ENCODE measurements around the gene ISYNA1.

The ISYNA1 gene

GRCh38 chr19:18437491-18438330 is at the start of gene ISYNA1:
ISYNA1 (minus strand) TSS chr19:18438133; CDS start chr19:18437979, 154 bp downstream.
- CTCF ChIA-PET = no interaction called here
- TF ChIP-seq TARDBP (IDR thresholded peaks at IDR 0.05) (peak; percentile 43; the same call in 1 of the 2 replicates), SUZ12 (IDR thresholded peaks at IDR 0.05) (no peak), ELF4 (IDR thresholded peaks at IDR 0.05) (no peak), SP1 (IDR thresholded peaks at IDR 0.05) (no peak), NFRKB (IDR thresholded peaks at IDR 0.05) (no peak), LEF1 (IDR thresholded peaks at IDR 0.05; ENCODE audit: borderline replicate concordance) (no peak), ZNF384 (IDR thresholded peaks at IDR 0.05) (no peak), BHLHE40 (IDR thresholded peaks at IDR 0.05; ENCODE audit: borderline replicate concordance) (no peak), L3MBTL2 (conservative IDR thresholded peaks at IDR 0.05) (peak; percentile 75), FOXA1 (IDR thresholded peaks at IDR 0.05) (no peak), HDGF (IDR thresholded peaks at IDR 0.05; ENCODE audit: borderline replicate concordance) (no peak)
- peak; percentile 69 for DNase-seq (ENCODE audit: extremely low spot score)
- POLR2A ChIA-PET = no interaction called here

- ChIA-PET POLR2A (no interaction called here), CTCF (interaction anchor here (1.5 to 1.8 kb wide), 2 partner anchors 24 to 34 kb away, joined by 5 read pairs; no protein-coding TSS in a partner anchor)
- DNase-seq (ENCODE audit: extremely low spot score) = no peak
- TF ChIP-seq FOXA1 (IDR thresholded peaks at IDR 0.05) (no peak), ARNT (IDR thresholded peaks at IDR 0.05) (no peak), SP1 (IDR thresholded peaks at IDR 0.05) (no peak), L3MBTL2 (conservative IDR thresholded peaks at IDR 0.05) (no peak), SUZ12 (IDR thresholded peaks at IDR 0.05) (no peak), FOXM1 (IDR thresholded peaks at IDR 0.05; ENCODE audit: borderline replicate concordance) (no peak), NFRKB (IDR thresholded peaks at IDR 0.05) (no peak), BHLHE40 (IDR thresholded peaks at IDR 0.05; ENCODE audit: borderline replicate concordance) (no peak), ELF4 (IDR thresholded peaks at IDR 0.05) (no peak), FOXK2 (IDR thresholded peaks at IDR 0.05) (no peak), CTBP1 (IDR thresholded peaks at IDR 0.05; ENCODE audit: borderline replicate concordance) (no peak), LEF1 (IDR thresholded peaks at IDR 0.05; ENCODE audit: borderline replicate concordance) (no peak), PKNOX1 (IDR thresholded peaks at IDR 0.05) (no peak), TARDBP (IDR thresholded peaks at IDR 0.05) (no peak), HDGF (IDR thresholded peaks at IDR 0.05; ENCODE audit: borderline replicate concordance) (no peak), ZNF384 (IDR thresholded peaks at IDR 0.05) (no peak)
Observed at GRCh38 chr19:18486746-18487145, 48.8 kb upstream of the ISYNA1 start.

GRCh38 chr19:18484992-18485391 is 47.1 kb upstream of the ISYNA1 start:
- DNase-seq (ENCODE audit: extremely low spot score) = no peak
- no peak for TF ChIP-seq FOXK2 (IDR thresholded peaks at IDR 0.05)
- no peak for TF ChIP-seq SP1 (IDR thresholded peaks at IDR 0.05)
- TF ChIP-seq CTBP1 (IDR thresholded peaks at IDR 0.05; ENCODE audit: borderline replicate concordance) = no peak
- TF ChIP-seq TARDBP (IDR thresholded peaks at IDR 0.05) = no peak
- no peak for TF ChIP-seq NFRKB (IDR thresholded peaks at IDR 0.05)
- no peak for TF ChIP-seq FOXA1 (IDR thresholded peaks at IDR 0.05)
- TF ChIP-seq L3MBTL2 (conservative IDR thresholded peaks at IDR 0.05) = no peak
- no peak for TF ChIP-seq SUZ12 (IDR thresholded peaks at IDR 0.05)
- no peak for TF ChIP-seq LEF1 (IDR thresholded peaks at IDR 0.05; ENCODE audit: borderline replicate concordance)
- no peak for TF ChIP-seq ELF4 (IDR thresholded peaks at IDR 0.05)
- no peak for TF ChIP-seq HDGF (IDR thresholded peaks at IDR 0.05; ENCODE audit: borderline replicate concordance)
- no peak for TF ChIP-seq FOXM1 (IDR thresholded peaks at IDR 0.05; ENCODE audit: borderline replicate concordance)
- TF ChIP-seq PKNOX1 (IDR thresholded peaks at IDR 0.05) = no peak
- no peak for TF ChIP-seq BHLHE40 (IDR thresholded peaks at IDR 0.05; ENCODE audit: borderline replicate concordance)
- TF ChIP-seq ARNT (IDR thresholded peaks at IDR 0.05) = no peak
- no peak for TF ChIP-seq ZNF384 (IDR thresholded peaks at IDR 0.05)
- ChIA-PET POLR2A (interaction anchor here (1.0 kb wide), 1 partner anchor 103 kb away, joined by 3 read pairs; the partner anchor contains the start of gene REX1BD), CTCF (interaction anchor here (1.8 kb wide), 1 partner anchor 36 kb away, joined by 5 read pairs; no protein-coding TSS in a partner anchor)

- TF ChIP-seq TARDBP (IDR thresholded peaks at IDR 0.05) = no peak
- no peak for TF ChIP-seq LEF1 (IDR thresholded peaks at IDR 0.05; ENCODE audit: borderline replicate concordance)
- no peak for TF ChIP-seq FOXM1 (IDR thresholded peaks at IDR 0.05; ENCODE audit: borderline replicate concordance)
- no peak for TF ChIP-seq ARNT (IDR thresholded peaks at IDR 0.05)
- TF ChIP-seq FOXK2 (IDR thresholded peaks at IDR 0.05) = no peak
- TF ChIP-seq SP1 (IDR thresholded peaks at IDR 0.05) = no peak
- no peak for DNase-seq (ENCODE audit: extremely low spot score)
- POLR2A ChIA-PET = no interaction called here
- CTCF ChIA-PET = no interaction called here
Observed at GRCh38 chr19:18483119-18483890, 45.4 kb upstream of the ISYNA1 start.

GRCh38 chr19:18481505-18482222 is 43.7 kb upstream of the ISYNA1 start:
- no peak for DNase-seq (ENCODE audit: extremely low spot score)
- ChIA-PET POLR2A (no interaction called here), CTCF (interaction anchor here (1.3 kb wide), 1 partner anchor 11 kb away, joined by 5 read pairs; no protein-coding TSS in a partner anchor)
- TF ChIP-seq CTBP1 (IDR thresholded peaks at IDR 0.05; ENCODE audit: borderline replicate concordance) = no peak
